Activated CD8-positive, alpha-beta memory T cell treated with anti-CD3 and anti-CD28 coated beads, Interleukin-2, amount 50 U/mL, for 4 hours (primary cell): ENCODE results near the gene ZNF740.
"Not testable (repeated sequence)": the region's sequence is repeated elsewhere in the genome, so short reads cannot be mapped to it uniquely, and the experiment has no call there.

Experiments used
- DNase-seq: peaks from one replicate; pipeline ENCODE4 v3.0.0-alpha.2; 2020

The ZNF740 gene

DNA sequence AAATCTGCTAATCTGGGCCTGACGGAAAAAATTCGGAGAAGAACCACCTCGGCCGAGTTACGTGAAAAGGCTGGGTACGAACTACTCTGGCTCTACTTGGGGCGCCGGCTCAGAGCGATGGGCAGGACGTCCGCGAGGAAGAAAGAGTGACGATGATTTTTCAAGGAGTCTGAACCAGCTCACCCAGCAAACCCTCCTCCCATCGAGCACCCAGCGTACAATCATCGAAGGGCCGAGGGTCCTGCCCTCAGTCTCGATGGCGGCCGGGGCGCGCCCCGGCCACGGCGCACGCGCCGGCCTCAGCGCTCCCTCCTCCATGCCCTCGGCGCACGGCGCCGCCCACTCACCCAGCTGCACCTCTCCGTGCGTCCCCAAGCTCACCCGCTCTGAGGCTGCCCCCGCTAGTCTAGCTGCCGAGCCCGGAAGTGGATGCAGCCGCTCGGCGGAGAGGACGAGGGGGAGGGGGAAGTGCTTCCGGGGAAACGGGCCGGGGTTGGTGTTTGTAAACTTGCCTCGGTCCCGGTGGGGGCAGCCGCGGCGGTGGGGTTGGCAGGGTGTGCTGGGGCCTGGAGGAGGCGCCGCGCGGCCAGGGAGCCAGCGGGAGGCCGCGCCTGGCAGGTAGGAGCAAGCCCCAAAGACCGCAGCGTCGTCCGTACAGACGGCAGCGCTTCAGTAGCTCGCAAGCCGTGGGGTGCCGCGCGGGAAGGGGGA is at the start of gene ZNF740, which contains the start of gene CSAD:
Gene ZNF740 (plus strand): TSS at position 503 of the 711 bp plus-strand sequence. CDS start 1,262 bp downstream, outside the sequence.
Gene CSAD (minus strand): TSS at position 706 of the 711 bp plus-strand sequence. CDS start 7,455 bp downstream, outside the sequence.
- peak; percentile 97 for DNase-seq

GRCh38 chr12:53131844-53132243 is 48.7 kb upstream of the ZNF740 start:
- DNase-seq = no peak

- DNase-seq = no peak
Measured at GRCh38 chr12:53133722-53134121, 46.8 kb upstream of the ZNF740 start.

DNA sequence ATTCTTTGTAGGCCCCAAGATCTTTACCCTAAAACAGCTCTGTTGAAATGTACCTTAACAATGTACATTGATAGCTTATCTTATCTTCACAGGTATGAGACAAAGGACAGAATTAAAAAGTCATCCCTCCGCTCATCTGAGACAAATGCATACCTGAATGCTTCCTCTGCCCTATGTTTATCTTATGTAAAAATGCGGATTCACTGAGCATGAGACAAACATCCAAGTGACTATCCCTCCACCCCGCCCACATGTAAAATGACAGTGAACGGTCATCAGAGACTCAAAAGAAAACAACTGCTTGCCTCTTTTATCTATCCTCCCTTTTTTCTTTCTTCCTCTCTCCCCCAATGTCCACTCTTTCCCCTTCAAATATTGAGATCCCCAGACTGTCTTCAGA is 37.2 kb upstream of the ZNF740 start:
- DNase-seq = no peak

GRCh38 chr12:53145383-53146260 is 34.9 kb upstream of the ZNF740 start:
- no peak for DNase-seq

DNA sequence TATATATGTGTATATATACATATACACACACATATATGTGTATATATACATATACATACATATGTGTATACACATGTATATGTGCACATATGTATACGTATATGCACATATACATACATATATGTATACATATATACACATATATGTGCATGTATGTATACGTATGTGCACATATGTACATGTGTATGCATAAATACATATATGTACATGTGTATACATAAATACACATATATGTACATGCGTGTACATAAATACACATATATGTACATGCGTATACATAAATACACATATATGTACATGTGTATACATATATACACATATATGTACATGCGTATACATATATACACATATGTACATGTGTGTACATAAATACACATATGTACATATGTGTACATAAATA is 33.3 kb upstream of the ZNF740 start:
- DNase-seq = no peak

GRCh38 chr12:53147653-53148052 is 32.9 kb upstream of the ZNF740 start:
- no peak for DNase-seq

DNA sequence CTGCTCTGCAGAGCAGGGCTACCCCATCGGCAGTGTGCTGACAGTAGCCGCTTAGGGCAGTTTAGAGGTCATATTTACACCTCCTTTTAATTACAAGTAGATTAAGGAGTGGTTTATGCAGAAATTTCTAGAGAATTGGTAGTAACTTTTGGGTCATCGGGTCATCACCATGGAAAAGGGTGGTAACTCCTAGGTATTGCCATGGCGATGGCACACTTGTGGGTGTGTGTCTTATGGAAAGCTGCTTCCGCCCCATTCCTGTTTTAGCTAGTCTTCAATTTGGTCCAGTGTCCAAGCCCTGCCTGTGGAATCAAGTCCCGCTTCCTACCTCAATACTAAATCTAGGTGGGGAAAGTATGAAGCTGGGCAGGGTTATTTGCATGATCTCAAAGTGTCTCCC is 29.5 kb upstream of the ZNF740 start:
- no peak for DNase-seq

DNA sequence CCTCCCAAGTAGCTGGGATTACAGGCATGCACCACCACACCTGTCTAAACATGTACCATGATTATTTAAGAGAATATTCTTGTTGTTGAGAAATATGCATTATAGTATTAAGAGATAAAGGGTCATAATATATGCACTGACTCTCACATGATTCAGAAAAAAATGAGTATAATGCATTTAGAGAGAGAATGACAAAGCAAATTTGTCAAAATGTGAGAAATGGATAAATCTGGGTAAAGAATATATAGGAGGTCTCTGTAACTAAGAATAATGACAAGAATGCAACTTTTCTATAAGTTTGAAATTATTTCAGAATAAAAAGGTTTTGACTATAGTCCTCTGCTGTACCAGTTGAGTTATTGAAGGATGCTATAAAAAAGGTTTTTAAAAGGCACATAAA is 28.1 kb upstream of the ZNF740 start:
- DNase-seq = no peak

DNA sequence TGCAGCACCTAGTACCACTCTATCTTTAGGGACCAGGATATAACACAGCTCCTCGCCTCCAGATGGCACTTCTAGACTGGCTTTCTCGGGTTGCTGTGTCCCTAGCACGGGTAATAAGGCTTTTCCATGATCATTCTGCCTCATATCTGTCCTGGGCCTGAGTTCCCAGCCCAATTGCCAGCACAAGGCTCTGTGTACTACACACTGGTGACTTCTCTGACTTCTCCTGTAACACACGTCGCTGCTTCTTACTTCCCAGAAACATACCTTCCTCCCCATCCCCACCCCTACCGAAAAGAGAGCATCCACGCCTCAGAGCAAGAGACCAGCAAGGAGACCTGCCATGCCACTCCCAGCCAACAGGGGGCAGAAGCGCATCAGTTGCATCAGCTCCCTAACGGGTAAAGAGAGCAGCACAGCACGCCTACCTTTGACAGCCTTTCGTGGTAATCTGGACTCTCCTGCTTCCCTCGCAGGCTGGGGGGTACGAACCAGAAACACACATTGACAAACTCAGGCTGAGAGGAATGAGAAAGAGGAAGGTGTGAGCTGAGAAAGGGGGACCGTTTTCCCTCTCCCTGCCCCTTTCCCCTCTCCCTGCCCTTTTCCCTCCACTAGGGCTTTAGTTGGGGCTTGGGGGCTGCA is 21.2 kb upstream of the ZNF740 start:
- DNase-seq = peak; percentile 93

DNA sequence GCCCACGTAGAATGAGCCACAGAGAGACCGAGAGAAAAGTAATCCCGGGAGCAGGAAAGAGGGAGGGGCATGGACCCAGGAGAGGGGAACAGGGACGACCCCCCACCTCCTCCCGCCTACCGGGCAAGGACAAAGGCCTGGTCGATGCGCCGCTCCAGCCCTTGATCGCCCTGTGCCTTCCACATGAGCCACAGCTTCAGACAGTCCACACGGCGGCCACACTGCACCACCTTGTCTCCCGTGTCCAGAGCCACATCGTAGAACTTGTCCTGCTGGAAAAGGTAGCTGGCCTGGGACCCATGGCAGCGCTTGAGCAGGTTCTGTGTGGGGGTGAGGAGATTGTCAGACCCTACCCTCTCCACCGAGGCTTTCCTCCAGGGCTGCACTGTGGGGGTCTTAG is 20.5 kb upstream of the ZNF740 start:
- no peak for DNase-seq

DNA sequence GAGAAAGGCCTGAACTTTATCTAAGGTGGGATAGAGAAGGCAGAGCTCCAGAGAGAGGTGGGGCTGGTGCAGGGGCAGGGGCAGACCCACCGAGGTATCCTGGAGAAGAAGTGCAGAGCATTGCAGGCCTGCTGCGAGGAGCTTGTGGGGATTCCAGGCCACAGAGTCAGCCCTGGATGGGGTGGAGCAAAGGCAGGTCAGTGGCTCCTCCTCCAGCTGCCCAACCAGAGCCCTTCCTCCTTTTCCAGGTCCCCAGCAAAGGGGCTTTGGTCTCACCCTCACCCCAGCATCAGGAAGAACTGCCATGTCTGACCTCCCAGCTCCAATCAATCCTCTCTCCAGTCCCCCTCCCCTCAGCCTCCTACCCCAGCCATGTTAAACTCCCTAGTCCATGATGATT is 19.8 kb upstream of the ZNF740 start:
- no peak for DNase-seq

DNA sequence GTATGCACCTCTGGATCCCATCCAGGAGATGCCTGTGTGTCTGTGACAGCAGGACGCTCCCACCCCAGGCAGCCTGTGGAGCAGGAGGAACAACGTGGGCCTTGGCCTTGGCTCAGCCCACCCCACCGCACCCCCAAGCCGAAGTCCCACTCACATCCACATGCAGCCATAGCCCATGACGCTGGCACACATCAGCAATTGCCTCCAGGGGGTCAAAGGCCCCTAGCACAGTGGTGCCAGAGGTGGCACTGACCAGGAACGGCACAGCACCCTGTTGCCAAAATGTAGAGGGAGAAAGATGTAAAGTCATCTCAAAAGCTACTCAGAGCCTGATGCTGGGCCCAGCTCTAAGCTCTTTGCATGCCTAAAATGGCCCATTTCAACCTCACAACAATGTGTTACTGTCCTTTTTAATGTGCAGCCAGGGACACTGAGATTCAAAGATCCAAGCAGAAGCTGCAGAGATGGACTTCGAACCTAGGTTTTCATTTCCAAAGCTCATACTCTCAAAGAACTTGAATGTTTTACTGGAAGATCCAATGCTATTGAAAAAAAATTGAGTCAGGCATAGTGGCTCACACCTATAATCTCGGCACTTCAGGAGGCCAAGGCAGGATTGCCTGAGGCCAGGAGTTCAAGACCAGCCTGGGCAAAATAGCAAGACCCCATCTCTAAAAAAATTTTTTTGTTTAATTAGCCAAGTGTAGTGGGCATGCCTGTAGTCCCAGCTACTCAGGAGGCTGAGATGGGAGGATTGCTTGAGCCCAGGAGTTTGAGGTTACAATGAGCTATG is 19.2 kb upstream of the ZNF740 start:
- no peak for DNase-seq

DNA sequence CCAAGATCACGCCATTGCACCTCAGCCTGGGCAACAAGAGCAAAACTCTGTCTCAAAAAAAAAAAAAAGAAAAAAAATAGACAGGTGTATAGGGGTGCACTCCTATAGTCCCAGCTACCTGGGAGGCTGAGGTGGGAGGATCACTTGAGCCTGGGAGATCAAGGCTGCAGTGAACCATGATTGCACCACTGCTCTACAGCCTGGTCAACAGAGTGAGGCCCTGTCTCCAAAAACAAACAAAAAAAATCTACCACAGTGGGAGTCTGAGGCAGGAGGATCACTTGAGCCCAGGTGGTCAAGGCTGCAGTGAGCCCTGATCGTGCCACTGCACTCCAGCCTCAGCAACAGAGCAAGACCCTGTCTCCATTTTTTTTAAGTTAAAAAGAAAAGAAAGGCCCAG is 17.5 kb upstream of the ZNF740 start:
- not testable (repeated sequence) for DNase-seq

GRCh38 chr12:53166837-53167236 is 13.7 kb upstream of the ZNF740 start:
- no peak for DNase-seq

DNA sequence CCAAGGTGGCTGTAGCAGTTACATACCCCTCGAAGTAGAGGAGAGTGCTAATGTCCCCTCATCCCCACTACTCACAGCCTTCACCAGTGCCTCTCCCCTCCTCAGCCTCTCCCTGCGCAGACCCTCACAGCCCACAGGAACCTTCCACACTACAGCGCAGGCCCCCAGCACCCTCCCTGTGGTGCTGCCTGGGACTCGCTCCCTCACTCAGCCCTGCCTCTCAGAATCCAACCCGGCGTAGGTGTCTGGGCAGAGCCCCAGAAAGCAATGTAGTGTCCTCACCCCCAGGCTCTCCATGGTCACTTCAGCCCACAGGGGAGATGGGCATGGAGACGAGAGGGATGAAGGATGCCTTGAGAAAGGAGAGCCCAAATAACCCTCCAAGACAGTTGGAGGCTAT is 10.9 kb upstream of the ZNF740 start:
- no peak for DNase-seq

GRCh38 chr12:53170215-53170614 is 10.3 kb upstream of the ZNF740 start:
- no peak for DNase-seq

- no peak for DNase-seq
Measured at GRCh38 chr12:53170876-53171724, 9.4 kb upstream of the ZNF740 start.

DNA sequence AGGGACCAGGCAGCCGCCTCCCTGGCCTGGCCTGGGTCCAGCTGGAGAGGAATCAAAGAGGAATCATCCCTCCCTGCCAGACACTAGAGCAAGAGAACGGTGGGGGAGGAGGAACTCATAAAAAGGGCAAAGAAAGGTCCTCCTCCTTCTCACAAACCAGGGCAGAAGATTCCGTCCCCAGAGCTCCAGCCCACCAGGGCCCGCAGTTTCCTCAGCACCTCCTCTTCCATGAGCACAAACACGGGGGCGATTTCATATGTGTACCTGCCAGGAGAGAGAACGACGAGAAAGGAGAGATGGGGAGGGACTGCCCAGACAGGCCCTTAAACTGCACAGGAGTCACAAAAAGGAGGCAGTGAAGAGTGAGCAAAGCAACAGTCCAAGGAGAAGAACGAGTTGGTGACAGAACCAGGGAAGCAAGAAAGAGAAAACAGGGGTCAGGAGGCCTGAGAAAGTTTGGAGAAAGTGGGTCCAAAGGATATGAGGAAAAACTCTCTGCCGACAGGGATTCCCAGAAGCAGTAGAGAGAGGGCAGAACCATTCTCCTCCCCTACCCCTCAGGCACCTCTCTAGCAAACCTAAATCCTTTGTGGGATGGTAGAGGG is 8.7 kb upstream of the ZNF740 start:
- DNase-seq = no peak

DNA sequence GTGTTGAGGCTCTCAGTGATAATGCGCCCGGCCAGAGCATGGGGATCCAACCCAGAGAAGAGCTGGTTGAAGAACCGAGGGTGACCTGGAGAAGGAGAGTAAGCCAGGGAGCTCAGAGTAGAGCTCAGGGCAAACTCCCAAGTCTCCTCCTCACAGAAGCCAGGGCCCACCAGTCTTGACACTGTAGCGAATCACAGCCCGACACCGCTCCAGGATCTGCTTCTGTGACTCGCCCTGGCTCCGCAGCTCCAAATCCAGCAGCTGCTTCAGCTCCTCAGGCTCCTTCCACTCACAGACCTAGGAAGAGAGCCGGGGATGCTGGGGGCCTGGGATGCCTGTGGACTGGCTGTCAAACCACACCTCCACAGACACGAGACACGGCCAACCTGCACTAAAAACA is 8.2 kb upstream of the ZNF740 start:
- DNase-seq = no peak

DNA sequence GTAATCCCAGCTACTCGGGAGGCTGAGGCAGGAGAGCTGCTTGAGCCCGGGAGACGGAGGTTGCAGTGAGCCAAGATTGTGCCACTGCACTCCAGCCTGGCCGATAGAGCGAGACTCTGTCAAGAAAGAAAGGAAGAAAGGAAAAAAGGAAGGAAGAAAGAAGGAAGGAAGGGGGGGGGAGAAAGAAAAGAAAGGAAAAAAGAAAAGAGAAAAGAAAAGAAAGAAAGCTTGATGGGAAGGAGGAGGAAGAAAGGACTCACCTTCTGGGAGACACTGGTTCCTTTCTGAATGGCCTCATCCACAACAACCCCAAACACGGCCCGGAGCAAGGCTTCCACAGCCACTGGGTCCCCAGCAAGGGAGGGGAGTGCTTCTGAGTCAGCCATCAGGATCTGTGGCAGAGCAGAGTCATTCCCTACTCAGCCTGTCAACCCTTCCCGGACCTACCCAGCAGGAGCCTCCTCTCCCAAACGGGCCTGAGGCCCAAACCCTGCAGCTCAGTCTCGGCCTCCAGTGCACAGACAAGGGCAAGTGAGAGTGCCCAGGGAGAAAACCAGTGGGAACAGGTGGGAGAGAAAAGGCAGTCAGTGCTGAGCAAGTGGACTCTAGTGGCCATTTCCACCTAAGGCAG is 7.3 kb upstream of the ZNF740 start:
- DNase-seq = no peak
